ENCODE data around the gene EIF2AK3.

The EIF2AK3 gene

GRCh38 chr2:88590998-88591613, 36.2 kb downstream of the EIF2AK3 start:
- no peaks in the 10 kb centered on the region for H3K27me3 Mint-ChIP-seq
- no peak overlapping the region for H3K4me3 Mint-ChIP-seq
- H3K4me1 Mint-ChIP-seq, result peaks cover 15% of the 10 kb centered on the region
- ATAC-seq, result no peak
- H3K36me3 Mint-ChIP-seq, result peaks cover 38% of the 10 kb centered on the region
- no peaks in the 10 kb centered on the region for H3K9me3 Mint-ChIP-seq
- H3K27ac Mint-ChIP-seq, result peak overlapping the region; percentile 53

GRCh38 chr2:88585969-88586368, 41.3 kb downstream of the EIF2AK3 start:
- Mint-ChIP-seq H3K27ac (no peak overlapping the region), H3K4me3 (no peak overlapping the region), H3K36me3 (peaks cover 56% of the 10 kb centered on the region), H3K27me3 (no peaks in the 10 kb centered on the region), H3K9me3 (no peaks in the 10 kb centered on the region), H3K4me1 (peaks cover 3% of the 10 kb centered on the region)
- ATAC-seq, result no peak

GRCh38 chr2:88582030-88582429, 45.2 kb downstream of the EIF2AK3 start:
- no peaks in the 10 kb centered on the region for H3K27me3 Mint-ChIP-seq
- ATAC-seq, result no peak
- H3K36me3 Mint-ChIP-seq, result peaks cover 63% of the 10 kb centered on the region
- no peak overlapping the region for H3K27ac Mint-ChIP-seq
- no peaks in the 10 kb centered on the region for H3K9me3 Mint-ChIP-seq
- no peak overlapping the region for H3K4me3 Mint-ChIP-seq
- no peaks in the 10 kb centered on the region for H3K4me1 Mint-ChIP-seq

- no peak for ATAC-seq
- H3K36me3 Mint-ChIP-seq, result peaks cover 57% of the 10 kb centered on the region
- H3K9me3 Mint-ChIP-seq, result no peaks in the 10 kb centered on the region
- H3K4me3 Mint-ChIP-seq, result no peak overlapping the region
- H3K27ac Mint-ChIP-seq, result peak overlapping the region; percentile 44
- no peaks in the 10 kb centered on the region for H3K4me1 Mint-ChIP-seq
- no peaks in the 10 kb centered on the region for H3K27me3 Mint-ChIP-seq
Measured at GRCh38 chr2:88580088-88580487, 47.2 kb downstream of the EIF2AK3 start.

GRCh38 chr2:88575630-88576029, 51.6 kb downstream of the EIF2AK3 start:
- H3K4me1 Mint-ChIP-seq, result peaks cover 17% of the 10 kb centered on the region
- H3K27me3 Mint-ChIP-seq, result no peaks in the 10 kb centered on the region
- no peaks in the 10 kb centered on the region for H3K9me3 Mint-ChIP-seq
- no peak for ATAC-seq
- no peak overlapping the region for H3K4me3 Mint-ChIP-seq
- H3K36me3 Mint-ChIP-seq, result peaks cover 60% of the 10 kb centered on the region
- no peak overlapping the region for H3K27ac Mint-ChIP-seq

GRCh38 chr2:88575051-88575450, 52.2 kb downstream of the EIF2AK3 start:
- no peaks in the 10 kb centered on the region for H3K27me3 Mint-ChIP-seq
- H3K36me3 Mint-ChIP-seq, result peaks cover 59% of the 10 kb centered on the region
- H3K4me3 Mint-ChIP-seq, result no peak overlapping the region
- no peak for ATAC-seq
- H3K27ac Mint-ChIP-seq, result peak overlapping the region; percentile 15
- H3K9me3 Mint-ChIP-seq, result no peaks in the 10 kb centered on the region
- peaks cover 17% of the 10 kb centered on the region for H3K4me1 Mint-ChIP-seq

GRCh38 chr2:88574445-88574844, 52.8 kb downstream of the EIF2AK3 start:
- ATAC-seq, result no peak
- no peak overlapping the region for H3K4me3 Mint-ChIP-seq
- H3K27ac Mint-ChIP-seq, result peak overlapping the region; percentile 15

GRCh38 chr2:88568179-88568578, 59.1 kb downstream of the EIF2AK3 start:
- Mint-ChIP-seq H3K27me3 (no peaks in the 10 kb centered on the region), H3K36me3 (peaks cover 51% of the 10 kb centered on the region), H3K27ac (no peak overlapping the region), H3K9me3 (no peaks in the 10 kb centered on the region), H3K4me3 (no peak overlapping the region), H3K4me1 (peaks cover 12% of the 10 kb centered on the region)
- no peak for ATAC-seq

More at GRCh38 chr2:88574445-88574844, 52.8 kb downstream of the EIF2AK3 start:
- Mint-ChIP-seq H3K4me1 (peaks cover 17% of the 10 kb centered on the region), H3K9me3 (no peaks in the 10 kb centered on the region), H3K36me3 (peaks cover 53% of the 10 kb centered on the region), H3K27me3 (no peaks in the 10 kb centered on the region)

- no peak overlapping the region for H3K4me3 Mint-ChIP-seq
- no peak for ATAC-seq
- H3K27me3 Mint-ChIP-seq, result no peaks in the 10 kb centered on the region
- H3K9me3 Mint-ChIP-seq, result no peaks in the 10 kb centered on the region
- peaks cover 50% of the 10 kb centered on the region for H3K36me3 Mint-ChIP-seq
- H3K4me1 Mint-ChIP-seq, result peaks cover 15% of the 10 kb centered on the region
- no peak overlapping the region for H3K27ac Mint-ChIP-seq
Measured at GRCh38 chr2:88564402-88564801, 62.9 kb downstream of the EIF2AK3 start.

GRCh38 chr2:88563129-88563528, 64.1 kb downstream of the EIF2AK3 start:
- H3K27me3 Mint-ChIP-seq, result no peaks in the 10 kb centered on the region
- peaks cover 50% of the 10 kb centered on the region for H3K36me3 Mint-ChIP-seq
- H3K27ac Mint-ChIP-seq, result no peak overlapping the region
- no peak overlapping the region for H3K4me3 Mint-ChIP-seq
- no peaks in the 10 kb centered on the region for H3K9me3 Mint-ChIP-seq
- no peak for ATAC-seq
- peaks cover 15% of the 10 kb centered on the region for H3K4me1 Mint-ChIP-seq

- H3K4me3 Mint-ChIP-seq, result no peak overlapping the region
- peaks cover 9% of the 10 kb centered on the region for H3K4me1 Mint-ChIP-seq
- H3K9me3 Mint-ChIP-seq, result no peaks in the 10 kb centered on the region
- no peaks in the 10 kb centered on the region for H3K27me3 Mint-ChIP-seq
- peaks cover 39% of the 10 kb centered on the region for H3K36me3 Mint-ChIP-seq
- ATAC-seq, result no peak
- no peak overlapping the region for H3K27ac Mint-ChIP-seq
Measured at GRCh38 chr2:88561646-88562388, 65.4 kb downstream of the EIF2AK3 start.

- no peak overlapping the region for H3K4me3 Mint-ChIP-seq
Measured at GRCh38 chr2:88560619-88561307, 66.5 kb downstream of the EIF2AK3 start.

GRCh38 chr2:88557290-88557689, 70.0 kb downstream of the EIF2AK3 start:
- no peaks in the 10 kb centered on the region for H3K27me3 Mint-ChIP-seq
- no peak for ATAC-seq
- H3K27ac Mint-ChIP-seq, result no peak overlapping the region
- H3K4me1 Mint-ChIP-seq, result peaks cover 9% of the 10 kb centered on the region
- peaks cover 42% of the 10 kb centered on the region for H3K36me3 Mint-ChIP-seq
- H3K9me3 Mint-ChIP-seq, result no peaks in the 10 kb centered on the region
- H3K4me3 Mint-ChIP-seq, result no peak overlapping the region

More at GRCh38 chr2:88560619-88561307, 66.5 kb downstream of the EIF2AK3 start:
- ATAC-seq, result no peak
- Mint-ChIP-seq H3K27me3 (no peaks in the 10 kb centered on the region), H3K27ac (peak overlapping the region; percentile 59), H3K4me1 (peaks cover 9% of the 10 kb centered on the region), H3K9me3 (no peaks in the 10 kb centered on the region), H3K36me3 (peaks cover 38% of the 10 kb centered on the region)

GRCh38 chr2:88556026-88556425, 71.2 kb downstream of the EIF2AK3 start:
- Mint-ChIP-seq H3K27ac (no peak overlapping the region), H3K9me3 (no peaks in the 10 kb centered on the region), H3K4me3 (no peak overlapping the region), H3K36me3 (peaks cover 29% of the 10 kb centered on the region), H3K4me1 (peaks cover 8% of the 10 kb centered on the region), H3K27me3 (no peaks in the 10 kb centered on the region)
- ATAC-seq, result no peak

- no peak for ATAC-seq
- peaks cover 21% of the 10 kb centered on the region for H3K36me3 Mint-ChIP-seq
- peaks cover 7% of the 10 kb centered on the region for H3K4me1 Mint-ChIP-seq
- H3K9me3 Mint-ChIP-seq, result no peaks in the 10 kb centered on the region
- H3K27me3 Mint-ChIP-seq, result peaks cover 12% of the 10 kb centered on the region
- H3K4me3 Mint-ChIP-seq, result no peak overlapping the region
- no peak overlapping the region for H3K27ac Mint-ChIP-seq
Measured at GRCh38 chr2:88554189-88554588, 73.1 kb downstream of the EIF2AK3 start.
